Right lung (tissue), 5 donors: ENCODE results near the gene TC2N. TPM values are rescaled to one million over a fixed set of nuclear protein-coding genes. Genes with fewer than 3 reads are reported as not detected.
"Not testable (repeated sequence)": the region's sequence is repeated elsewhere in the genome, so short reads cannot be mapped to it uniquely, and the experiment has no call there.

Experiments
- DNase-seq, 2 donors: peaks; one replicate each; pipeline ENCODE4 v3.0.0-alpha.2; 2013
- polyA plus RNA-seq, 5 donors: library from polyadenylated mRNA; unstranded; fragments of 120-200 nt; gene quantifications; one replicate each; pipeline versions ENCODE4 v1.2.1 to v1.2.3, GENCODE V29; 2013; ENCODE audit warnings: inconsistent platforms in 1 of 5, low replicate concordance in 1 of 5; ENCODE audit not compliant: insufficient read length in 5 of 5, insufficient read depth in 1 of 5

The TC2N gene
- polyA plus RNA-seq, 5 donors = 18.0 to 30.5 (median 28.1) TPM

DNA sequence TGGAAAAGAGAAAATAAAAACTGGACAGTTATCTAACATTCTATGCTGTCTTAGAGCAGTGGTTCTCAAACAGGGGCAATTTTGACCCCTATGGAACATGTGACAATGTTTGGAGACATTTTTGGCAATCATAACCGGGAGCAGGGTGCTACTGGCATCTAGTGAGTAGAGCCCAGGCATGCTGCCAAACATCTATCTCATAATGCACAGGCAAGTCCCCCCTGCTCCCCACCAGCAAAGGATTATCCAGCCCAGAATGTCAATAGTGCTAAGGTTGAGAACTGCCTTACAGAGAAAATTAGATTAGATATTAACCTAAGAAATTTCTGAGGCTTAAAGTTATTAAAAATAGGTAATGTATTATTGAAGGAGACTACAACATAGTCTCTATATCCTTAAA lies 112.5 kb downstream of the TC2N start:
- DNase-seq = peak in 1 of 2 donors; percentile 27

DNA sequence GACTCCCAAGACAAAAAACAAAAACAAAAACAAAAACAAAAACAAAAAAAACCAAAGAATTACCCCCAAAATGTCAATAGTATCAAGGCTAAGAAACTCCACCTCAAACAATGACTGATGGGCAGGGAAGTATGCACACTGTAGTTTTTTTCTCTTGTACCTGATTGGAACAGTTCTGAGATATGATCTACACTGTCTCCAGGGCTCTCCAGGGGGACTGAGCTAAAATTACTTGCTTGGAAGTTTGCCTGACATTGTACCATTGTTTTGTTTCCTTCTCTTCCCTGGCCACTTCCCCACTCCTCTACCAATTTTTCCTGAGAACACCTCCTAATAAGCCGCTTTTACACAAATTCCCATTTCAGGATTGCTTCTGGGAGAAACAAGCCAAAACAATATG lies 113.2 kb downstream of the TC2N start:
- no peak for DNase-seq

DNA sequence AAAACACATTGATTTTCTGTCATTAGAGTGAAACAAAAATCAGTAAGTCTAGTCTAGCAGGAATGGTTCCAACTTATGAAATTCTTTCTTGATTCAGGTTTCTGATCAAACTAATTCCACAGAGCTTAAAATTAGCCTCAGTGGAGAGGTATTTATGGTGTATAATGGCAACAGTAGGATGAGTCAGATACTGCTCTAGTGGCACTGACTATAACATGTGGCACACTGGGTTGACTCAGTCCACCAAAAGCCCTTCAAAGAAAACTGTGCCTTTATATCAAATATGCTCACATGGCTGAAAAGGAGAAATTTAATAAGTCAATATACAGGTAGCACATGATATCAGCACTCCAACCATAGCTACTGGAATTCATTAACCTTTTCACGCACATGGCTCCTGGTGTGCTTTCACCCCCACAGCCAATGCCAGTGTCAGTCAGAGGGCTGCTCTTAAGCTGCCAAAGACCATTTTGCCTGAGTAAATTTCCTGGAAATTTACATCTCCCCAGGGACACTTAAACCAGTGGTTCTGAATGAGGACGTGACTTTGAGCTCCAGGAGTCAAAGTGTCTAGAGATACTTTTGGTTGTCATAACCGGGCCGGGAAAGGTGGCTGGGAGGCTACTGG lies 113.7 kb downstream of the TC2N start:
- DNase-seq = no peak

DNA sequence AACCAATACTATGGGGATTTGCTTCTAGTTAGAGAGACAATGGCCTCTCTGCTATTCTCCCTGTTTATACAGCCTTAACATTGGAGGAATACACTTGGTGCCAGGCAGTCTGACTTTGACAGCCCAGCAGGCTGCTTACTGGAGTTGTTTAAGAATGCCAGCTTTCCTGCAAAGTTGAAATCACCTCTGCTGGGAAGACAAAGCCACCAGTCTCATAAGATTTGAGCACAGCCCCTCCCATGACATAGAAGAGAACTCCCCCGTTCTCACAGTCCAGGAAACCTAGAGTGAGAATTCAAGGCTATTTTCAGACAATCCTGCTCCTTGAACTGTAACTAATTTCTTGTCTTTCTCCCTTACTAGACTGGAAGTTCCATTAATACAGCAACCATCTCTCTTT lies 114.4 kb downstream of the TC2N start:
- no peak for DNase-seq

DNA sequence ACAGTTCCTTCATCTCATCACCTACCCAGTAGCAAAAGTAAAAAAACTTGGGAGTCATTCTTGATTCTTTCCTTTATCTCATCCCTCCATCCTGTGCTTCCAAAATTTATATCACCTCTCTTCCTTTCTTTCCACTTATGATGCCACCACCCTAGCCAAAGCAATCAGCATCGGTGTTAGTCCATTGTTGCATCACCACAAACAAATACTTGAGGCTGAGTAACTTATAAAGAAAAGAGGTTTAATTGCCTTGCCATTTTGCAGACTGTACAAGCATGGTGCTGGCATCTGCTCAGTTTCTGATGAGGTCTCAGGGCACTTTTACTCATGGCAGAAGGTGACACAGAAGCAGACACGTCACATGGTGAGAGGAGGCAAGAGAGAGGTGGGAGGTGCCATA lies 115.6 kb downstream of the TC2N start:
- no peak for DNase-seq

DNA sequence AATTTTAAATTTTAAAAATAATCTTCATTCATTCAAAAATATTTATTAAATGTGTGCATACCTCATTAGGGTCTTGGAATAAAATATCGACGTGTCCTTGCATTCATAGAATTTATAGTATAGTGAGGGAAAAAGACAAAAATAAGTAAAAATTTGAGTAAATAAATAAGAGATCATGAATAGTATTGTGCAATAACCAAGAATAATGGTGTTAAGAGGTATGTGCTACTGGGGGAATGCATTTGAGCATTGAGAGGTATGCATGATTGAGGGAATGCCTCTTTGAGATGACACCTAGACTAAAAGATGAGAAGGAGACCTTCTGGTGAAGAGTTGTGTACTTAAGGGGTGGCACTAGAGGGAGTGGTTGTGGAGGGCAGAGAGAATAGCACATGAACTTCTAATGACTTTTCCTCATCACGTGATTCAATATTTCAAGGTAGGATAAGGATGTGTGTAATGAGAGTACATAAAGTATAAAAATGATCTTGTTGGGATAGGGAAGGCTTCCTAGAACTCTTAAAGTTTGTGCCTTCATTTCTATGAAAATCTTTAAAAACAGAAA lies 116.6 kb downstream of the TC2N start:
- no peak for DNase-seq

DNA sequence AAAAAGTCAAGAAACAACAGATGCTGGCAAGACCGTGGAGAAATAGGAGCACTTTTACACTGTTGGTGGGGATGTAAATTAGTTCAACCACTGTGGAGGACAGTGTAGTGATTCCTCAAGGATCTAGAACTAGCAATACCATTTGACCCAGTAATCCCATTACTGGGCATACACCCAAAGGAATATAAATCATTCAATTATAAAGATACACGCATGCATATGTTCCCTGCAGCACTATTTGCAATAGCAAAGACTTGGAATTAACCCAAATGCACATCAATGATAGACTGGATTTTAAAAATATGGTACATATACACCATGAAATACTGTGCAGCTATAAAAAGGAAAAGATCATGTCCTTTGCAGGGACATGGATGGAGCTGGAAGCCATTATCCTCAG lies 117.5 kb downstream of the TC2N start:
- no peak for DNase-seq

DNA sequence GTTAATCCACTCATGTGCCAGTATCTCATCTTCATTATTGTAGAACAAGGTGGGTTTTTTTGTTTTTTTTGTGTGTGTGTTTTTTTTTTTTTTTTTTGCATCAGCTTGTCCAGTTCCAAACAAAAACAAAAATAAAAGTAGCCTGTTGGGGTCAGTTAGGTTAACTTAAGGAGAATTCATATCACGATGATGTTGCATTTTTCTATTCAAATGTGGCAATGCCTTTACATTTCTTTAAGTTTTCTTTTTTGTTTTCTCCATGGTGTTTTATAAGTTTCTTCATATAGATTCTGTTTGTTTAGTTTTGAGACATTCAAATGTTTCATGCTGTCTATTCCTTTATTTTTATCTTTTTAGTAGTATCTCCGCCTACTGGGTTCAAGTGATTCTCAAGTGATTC lies 119.3 kb downstream of the TC2N start:
- DNase-seq = no peak

DNA sequence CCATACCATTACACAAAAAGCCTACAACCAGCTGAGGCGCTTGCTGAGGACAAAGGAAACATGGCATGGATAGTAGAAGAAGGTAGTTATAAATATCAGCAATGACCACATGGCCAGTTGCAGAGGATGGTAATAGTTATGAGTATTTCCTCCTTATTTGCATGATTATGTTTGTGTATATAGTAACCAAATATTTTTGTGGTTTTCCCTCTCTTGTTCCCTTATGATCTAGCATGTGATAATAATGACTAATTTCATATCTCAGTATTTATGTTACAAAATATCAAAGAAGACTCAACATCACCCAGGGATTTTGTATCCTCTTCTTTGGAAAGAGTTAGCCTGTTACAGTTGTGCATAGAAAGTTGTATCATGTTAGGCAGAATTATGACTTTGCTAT lies 122.0 kb downstream of the TC2N start:
- no peak for DNase-seq

DNA sequence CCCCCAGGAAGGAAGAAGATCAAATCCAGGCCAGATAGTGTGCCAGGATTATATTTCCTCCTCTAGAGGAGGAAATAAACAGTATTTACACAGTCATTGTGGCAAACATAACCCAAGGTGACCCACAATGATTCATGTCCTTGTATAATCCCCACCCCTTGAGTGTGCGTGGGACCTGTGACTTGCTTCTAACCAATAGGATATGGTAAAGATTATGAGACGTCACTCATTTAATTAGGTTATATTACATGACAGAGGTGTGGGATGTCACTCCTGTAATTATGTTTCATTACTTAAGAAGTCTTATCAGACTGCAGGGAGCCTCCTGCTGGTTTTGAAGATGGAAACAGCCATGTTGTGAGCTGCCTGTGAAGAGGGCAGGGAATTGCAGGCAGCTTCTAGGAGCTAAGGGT lies 123.3 kb downstream of the TC2N start:
- no peak for DNase-seq

DNA sequence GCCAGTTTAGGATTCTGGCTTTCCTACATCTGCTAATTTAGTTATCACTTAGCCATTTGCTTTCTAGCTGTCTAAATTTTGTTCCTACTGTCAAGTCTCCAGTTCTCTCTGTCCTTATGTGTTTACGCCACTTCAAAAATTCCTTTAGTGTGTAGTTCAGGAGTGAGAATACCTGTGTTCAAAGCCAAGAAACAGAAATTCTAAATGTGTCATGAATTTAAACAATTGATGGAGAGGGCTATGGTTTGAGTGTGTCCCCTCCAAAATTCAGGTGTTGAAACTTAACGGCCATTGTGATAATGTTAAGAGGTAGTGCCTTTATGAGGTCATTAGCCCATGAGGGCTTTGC lies 124.1 kb downstream of the TC2N start:
- no peak for DNase-seq

DNA sequence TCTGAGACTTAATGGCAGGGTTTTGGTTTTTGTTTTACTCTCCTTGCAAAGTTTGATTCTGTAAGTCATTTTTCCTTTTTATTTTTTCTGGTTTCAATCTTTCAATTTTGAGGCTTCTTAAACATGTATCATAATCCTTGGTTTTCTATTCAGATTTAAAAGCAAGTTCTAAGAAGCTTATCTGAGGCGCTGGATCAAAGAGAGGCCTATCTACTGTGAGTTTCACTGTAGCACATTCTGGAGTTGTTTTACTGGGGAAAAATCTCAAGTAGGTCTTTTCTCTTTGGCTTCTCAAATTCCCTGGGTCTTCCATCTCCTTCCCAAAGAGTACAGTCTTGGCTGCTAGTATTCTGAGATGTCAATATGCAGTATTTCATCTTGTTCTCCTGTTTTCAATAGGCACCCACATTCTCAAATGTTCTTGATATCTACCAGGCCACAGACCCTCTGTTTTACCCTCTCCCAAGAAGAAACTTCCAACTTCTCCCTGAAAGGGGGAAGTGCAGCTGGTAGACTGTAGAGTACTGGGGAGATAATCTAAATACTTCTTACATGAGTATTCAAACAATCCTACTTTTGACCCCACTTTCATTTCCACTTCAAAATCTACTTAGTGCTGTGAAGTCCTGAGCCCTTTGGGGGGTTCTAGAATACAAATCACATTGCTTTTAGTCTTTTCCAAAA lies 124.6 kb downstream of the TC2N start:
- no peak for DNase-seq

DNA sequence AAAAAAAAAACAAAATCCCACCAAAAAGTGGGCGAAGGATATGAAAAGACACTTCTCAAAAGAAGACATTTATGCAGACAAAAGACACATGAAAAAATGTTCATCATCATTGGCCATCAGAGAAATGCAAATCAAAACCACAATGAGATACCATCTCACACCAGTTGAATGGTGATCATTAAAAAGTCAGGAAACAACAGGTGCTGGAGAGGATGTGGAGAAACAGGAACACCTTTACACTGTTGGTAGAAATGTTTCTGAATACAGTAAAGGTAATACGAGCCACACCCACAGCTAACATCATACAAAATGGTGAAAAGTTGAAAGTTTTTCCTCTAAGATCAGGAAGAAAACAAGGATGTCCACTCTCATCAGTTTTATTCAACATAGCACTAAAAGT lies 127.5 kb downstream of the TC2N start:
- not testable (repeated sequence) for DNase-seq

DNA sequence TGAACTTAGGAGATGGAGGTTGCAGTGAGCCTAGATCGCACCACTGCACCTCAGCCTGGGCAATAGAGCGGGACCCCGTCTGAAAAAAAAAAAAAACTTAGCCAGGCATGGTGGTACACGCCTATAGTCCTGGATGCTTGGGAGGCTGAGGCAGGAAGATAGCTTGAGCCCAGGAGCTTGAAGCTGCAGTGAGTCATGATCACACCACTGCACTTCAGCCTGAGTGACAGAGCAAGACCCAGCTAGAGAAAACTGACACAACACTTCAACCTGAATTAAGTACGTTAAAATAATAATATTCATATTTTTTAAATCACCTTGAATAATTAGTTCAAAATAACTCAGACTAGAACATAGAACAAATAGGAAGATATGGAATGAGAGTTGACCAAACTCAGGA lies 129.7 kb downstream of the TC2N start:
- no peak for DNase-seq

DNA sequence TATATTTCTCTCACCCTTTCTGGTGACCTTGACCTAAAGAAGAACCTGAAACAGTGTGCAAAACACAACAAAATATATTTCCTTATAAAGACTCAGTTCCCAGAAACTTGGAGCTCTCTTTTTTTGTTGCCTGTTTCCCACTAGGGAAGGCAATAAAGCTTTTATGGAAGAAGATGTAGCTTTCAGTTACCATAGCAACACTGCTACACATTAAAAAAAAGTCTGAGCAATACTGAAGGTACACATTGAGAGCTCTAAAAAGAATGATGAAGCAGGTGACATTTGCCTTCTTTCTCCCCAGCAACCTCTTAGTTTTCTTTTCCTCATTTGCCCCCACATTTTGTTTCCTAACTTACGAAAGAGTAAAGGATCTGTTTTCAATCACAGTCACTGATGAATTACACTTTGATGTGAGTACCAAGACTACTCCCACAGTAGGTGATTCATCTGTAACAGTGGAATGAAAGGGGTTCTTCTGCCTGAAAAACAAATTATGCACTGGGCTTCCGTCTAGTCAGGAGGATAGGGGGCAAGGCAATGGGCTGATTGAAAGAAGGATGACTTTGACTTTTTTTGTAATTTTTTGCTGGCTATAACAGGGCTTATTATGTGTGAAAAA lies 134.4 kb downstream of the TC2N start:
- no peak for DNase-seq

DNA sequence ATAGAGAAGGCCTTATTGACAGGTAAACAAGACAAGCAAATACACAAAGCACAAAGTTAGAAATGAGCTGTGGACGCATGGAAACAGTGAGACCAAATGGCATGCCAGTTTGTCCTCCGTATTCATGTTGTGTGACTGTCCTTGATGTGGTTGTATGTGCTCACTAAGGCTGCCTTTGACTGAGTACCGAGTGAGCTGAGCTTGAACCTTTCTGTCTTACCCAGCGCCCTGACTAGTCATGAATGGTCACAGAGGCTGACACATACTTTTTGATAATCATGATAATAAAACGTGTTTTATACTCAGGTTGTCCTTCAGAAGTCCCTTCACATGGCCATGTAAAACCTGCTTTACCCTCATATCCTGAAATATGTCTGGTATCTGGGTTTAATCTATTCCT lies 134.9 kb downstream of the TC2N start:
- DNase-seq = no peak

DNA sequence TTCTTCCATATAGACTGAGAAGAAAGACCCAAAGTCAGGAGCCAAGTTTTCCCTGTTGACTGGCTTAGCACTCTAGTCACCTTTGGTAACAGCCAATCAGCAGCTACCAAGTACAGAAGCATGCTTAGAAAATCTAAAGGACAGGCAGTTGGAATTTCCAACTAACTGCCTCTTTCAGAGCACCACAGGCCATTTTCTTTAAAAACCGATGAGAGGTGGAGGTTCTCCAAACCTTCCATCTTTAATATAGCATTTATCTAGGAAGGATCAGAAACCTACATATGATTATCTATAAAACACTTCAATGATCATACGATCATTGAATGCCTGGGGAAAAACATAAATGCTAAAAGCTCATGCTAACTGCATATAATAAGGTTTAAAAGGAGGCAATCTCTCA lies 135.3 kb downstream of the TC2N start, which contains the start of gene CATSPERB:
TSS of gene CATSPERB (minus strand) at position 101 of the 400 bp plus-strand sequence. CDS start 2,607 bp downstream, outside the sequence.
- DNase-seq = no peak

DNA sequence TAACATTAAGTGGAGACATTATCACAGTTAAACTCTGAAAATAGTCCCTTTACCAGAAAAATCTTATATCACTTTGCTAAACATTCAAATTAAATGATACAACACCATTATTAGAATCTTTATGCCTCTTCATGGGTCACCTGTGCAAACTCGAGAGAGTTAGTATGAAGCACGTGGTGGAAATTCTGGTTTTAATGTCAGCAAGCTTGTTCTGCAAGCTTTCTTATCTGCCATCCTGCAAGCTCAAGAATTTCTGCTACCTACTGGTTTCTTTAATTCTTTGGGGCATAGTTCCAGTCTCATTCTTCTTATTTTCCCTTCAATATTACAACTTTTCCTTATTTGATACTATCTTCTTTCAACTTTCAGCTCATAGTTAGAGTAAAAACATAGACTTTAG lies 136.3 kb downstream of the TC2N start:
- DNase-seq = no peak

DNA sequence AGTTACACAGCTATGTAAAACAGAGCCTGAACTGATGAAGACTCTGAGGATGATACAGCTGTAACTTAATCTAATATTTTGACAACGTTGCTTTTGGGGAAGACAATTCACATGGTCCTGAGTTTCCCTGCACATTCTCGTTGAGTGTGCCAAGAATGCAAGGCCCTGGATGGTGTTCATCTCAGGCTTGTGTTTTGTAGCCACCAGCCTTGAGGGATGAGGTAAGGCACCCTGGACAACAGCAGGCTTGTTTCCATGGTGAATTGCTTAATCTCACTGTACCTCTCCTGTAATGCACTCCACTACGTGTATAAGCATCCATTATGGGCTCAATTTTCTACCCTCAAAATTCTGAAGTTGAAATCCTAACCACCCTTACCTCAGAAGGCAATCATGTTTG lies 137.6 kb downstream of the TC2N start:
- DNase-seq = no peak
